HepG2 (cell line): ENCODE data around the gene GHRHR.

Experiments used
- EP300 ChIP-seq, 3 experiments: sonication (generic) in 1 of 3; formaldehyde crosslinking in 1 of 3; IDR thresholded peaks; 2 replicates each; pipeline versions ENCODE4 v1.5.1 to v1.6.1; 2011 to 2020; ENCODE audit warnings: low read depth in 2 of 3, low read length in 2 of 3, borderline replicate concordance in 1 of 3, improper control_type of control experiment in 1 of 3, mild to moderate bottlenecking in 1 of 3, missing genetic modification reagents in 1 of 3, moderate library complexity in 1 of 3
- EZH2 ChIP-seq: conservative IDR thresholded peaks from 2 replicates; pipeline ENCODE4 v1.6.1; 2012; ENCODE audit warnings: mild to moderate bottlenecking, low read depth, low read length, moderate library complexity
- MTA3 ChIP-seq: sonication (generic); formaldehyde crosslinking; IDR thresholded peaks from 2 replicates; pipeline ENCODE4 v1.4.0; 2020; ENCODE audit warnings: missing genetic modification reagents
- ZNF3 ChIP-seq: IDR thresholded peaks from 2 replicates; pipeline ENCODE4 v1.7.0; 2017; ENCODE audit warnings: inconsistent platforms

DNA sequence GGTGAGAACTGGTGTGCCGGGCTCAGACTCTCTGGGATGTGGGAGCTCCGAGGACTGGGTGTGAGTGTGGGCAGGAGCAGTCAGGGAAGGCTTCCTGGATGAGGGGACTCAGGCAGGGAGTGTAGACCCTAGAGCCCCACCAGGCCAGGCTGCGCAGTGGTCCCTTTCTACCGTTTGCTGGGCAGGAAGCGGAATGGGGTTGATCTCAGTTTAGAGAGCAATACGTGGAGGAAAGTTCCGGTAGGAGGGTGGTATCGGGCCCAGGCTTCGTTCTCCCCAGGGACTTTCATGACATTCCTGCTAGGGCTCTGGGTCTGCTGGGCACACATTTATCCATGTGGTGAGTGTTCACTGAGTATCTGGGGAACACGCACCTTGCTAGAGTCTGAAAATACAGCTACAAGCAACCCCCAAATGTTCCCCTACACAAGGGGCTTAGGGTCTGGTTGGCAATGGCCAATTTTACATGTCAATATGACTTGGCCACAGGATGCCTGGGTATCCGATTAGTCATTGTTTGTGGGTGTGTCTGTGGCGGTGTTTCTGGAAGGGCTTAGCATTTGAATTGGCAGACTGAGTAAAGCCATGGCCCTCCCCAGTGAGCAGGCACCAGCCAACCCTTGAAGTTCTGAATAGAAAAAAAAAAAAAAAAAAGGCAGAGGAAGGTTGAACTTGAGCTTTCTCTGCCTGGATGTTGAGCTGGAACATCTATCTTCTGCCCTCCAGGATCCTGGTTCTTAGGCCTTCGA lies 20.8 kb downstream of the GHRHR start:
- TF ChIP-seq MTA3 (CRISPR knock-in tag): no peak
- no peak for TF ChIP-seq EZH2
- TF ChIP-seq EP300 (IDR thresholded peaks at IDR 0.05; ENCODE audit: low read depth in 2 of 2, low read length in 2 of 2): no peak
- no peak for TF ChIP-seq EP300 (CRISPR knock-in tag; IDR thresholded peaks at IDR 0.05; ENCODE audit: borderline replicate concordance)
- no peak for TF ChIP-seq ZNF3 (CRISPR knock-in tag)
